Astrocyte of the spinal cord (primary cell): ENCODE data around the gene DLGAP1.

Source experiments
- DNase-seq: peaks from one replicate; pipeline ENCODE4 v3.0.0; 2011; ENCODE audit warnings: low read depth, low spot score
- H3K4me3 ChIP-seq: 2 replicates; pipeline ENCODE4 v1.5.1; 2011; ENCODE audit warnings: low read depth, mild to moderate bottlenecking, low read length, moderate library complexity
- CTCF ChIP-seq: IDR thresholded peaks from 2 replicates; pipeline ENCODE4 v1.5.1; 2012; ENCODE audit warnings: low read depth, mild to moderate bottlenecking, low read length, inconsistent platforms
- in situ Hi-C: cut with HindIII; loops from 2 replicates; pipeline ENCODE4 v1.10.0; 2017; ENCODE audit warnings: low sequenced_read_pairs

Gene DLGAP1

GRCh38 chr18:3912705-3913104, 542.4 kb downstream of the DLGAP1 start:
- no peak for TF ChIP-seq CTCF
- in situ Hi-C loops, result no loop called here
- H3K4me3 ChIP-seq, result no peak overlapping the region
- peak; percentile 41 for DNase-seq

GRCh38 chr18:3911413-3911812, 543.7 kb downstream of the DLGAP1 start:
- H3K4me3 ChIP-seq, result no peak overlapping the region
- no peak for DNase-seq
- TF ChIP-seq CTCF, result no peak
- in situ Hi-C loops, result no loop called here

GRCh38 chr18:3910512-3910911, 544.6 kb downstream of the DLGAP1 start:
- in situ Hi-C loops, result no loop called here
- no peak overlapping the region for H3K4me3 ChIP-seq
- TF ChIP-seq CTCF, result no peak
- peak; percentile 49 for DNase-seq

- in situ Hi-C loops, result no loop called here
- DNase-seq, result no peak
- TF ChIP-seq CTCF, result no peak
- H3K4me3 ChIP-seq, result no peak overlapping the region
Measured at GRCh38 chr18:3907955-3908354, 547.2 kb downstream of the DLGAP1 start.

GRCh38 chr18:3906116-3906750, 548.9 kb downstream of the DLGAP1 start:
- DNase-seq, result no peak
- TF ChIP-seq CTCF, result no peak
- no peak overlapping the region for H3K4me3 ChIP-seq
- in situ Hi-C loops, result no loop called here

GRCh38 chr18:3903337-3903736, 551.8 kb downstream of the DLGAP1 start:
- no peak for TF ChIP-seq CTCF
- in situ Hi-C loops, result no loop called here
- no peak overlapping the region for H3K4me3 ChIP-seq
- peak; percentile 94 for DNase-seq
